Vagina (tissue), 2 donors: ENCODE results near the gene TRMT11. TPM values are rescaled to one million over a fixed set of nuclear protein-coding genes. Genes with fewer than 3 reads are reported as not detected.
A peak's percentile ranks its signal among the peaks of the same experiment; 100 is the strongest.

Experiments
- DNase-seq, 2 donors: peaks; one replicate each; pipeline ENCODE4 v3.0.0-alpha.2; 2017; ENCODE audit errors: extremely low spot score in 2 of 2
- H3K27ac ChIP-seq: fragments of 200-600 bp; sonication (generic); one replicate; pipeline ENCODE4 v1.5.1; 2019
- H3K27me3 ChIP-seq: fragments of 200-600 bp; sonication (generic); one replicate; pipeline ENCODE4 v1.5.1; 2019
- H3K36me3 ChIP-seq, 2 donors: fragments of 200-600 bp; sonication (generic); one replicate each; pipeline ENCODE4 v1.5.1; 2017 to 2019
- H3K4me1 ChIP-seq: fragments of 200-600 bp; sonication (generic); one replicate; pipeline ENCODE4 v1.5.1; 2019
- H3K4me3 ChIP-seq, 2 donors: fragments of 200-600 bp; sonication (generic); 1 replicate in 1 of 2; 2 replicates in 1 of 2; pipeline ENCODE4 v1.5.1; 2016 to 2019
- H3K9me3 ChIP-seq: fragments of 200-600 bp; sonication (generic); one replicate; pipeline ENCODE4 v1.5.1; 2019
- POLR2A ChIP-seq, 2 donors: fragments of 450-650 bp; IDR thresholded peaks; one replicate each; pipeline ENCODE4 v1.6.1; 2017; ENCODE audit warnings: antibody characterized with exemption in 2 of 2, mild to moderate bottlenecking in 2 of 2, moderate library complexity in 2 of 2
- POLR2AphosphoS5 ChIP-seq, 2 donors: sonication (generic); formaldehyde crosslinking; IDR thresholded peaks; one replicate each; pipeline ENCODE4 v1.9.0; 2017; ENCODE audit warnings: antibody characterized with exemption in 2 of 2, mild to moderate bottlenecking in 2 of 2, low read depth in 1 of 2; ENCODE audit not compliant: insufficient read depth in 1 of 2
- intact Hi-C: fragments of 100-400 bp; cut with DNase I; formaldehyde crosslinking; loops from one replicate; pipeline ENCODE4 v1.15.1; 2023
- total RNA-seq: library from RNA; depleted of rRNA; stranded (reverse); fragments of >200 nt; gene quantifications from one replicate; pipeline ENCODE4 v1.2.3, GENCODE V29; 2016
- TF ChIP-seq, protein P1 (sequence below), 3 experiments: fragments of 450-650 bp in 2 of 3; fragments of 200-600 bp in 1 of 3; sonication (generic) in 1 of 3; IDR thresholded peaks; one replicate each; pipeline ENCODE4 v1.5.1; 2017 to 2019; ENCODE audit warnings: antibody characterized with exemption in 3 of 3, mild to moderate bottlenecking in 2 of 3, moderate library complexity in 2 of 3

TRMT11 gene
- total RNA-seq, 1 donor from 2014 or later = 28.0 TPM

DNA sequence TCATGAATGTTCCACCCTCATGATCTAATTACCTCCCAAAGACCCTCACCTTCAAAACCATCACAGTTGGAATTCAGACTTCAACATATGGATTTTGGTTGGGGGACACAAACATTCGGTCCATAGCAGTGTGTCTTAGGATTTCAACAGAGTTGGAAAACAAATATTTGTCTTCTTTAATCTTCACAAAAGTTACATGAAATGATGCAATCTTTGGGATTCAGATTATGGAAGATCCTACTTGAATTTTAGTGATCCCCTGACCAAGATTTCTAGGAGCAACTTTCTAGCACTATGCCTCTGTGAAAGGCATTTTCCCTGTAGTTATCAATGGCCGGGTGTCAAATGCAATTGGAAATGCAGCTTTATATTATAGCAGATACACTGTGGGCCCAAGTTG lies 86.5 kb downstream of the TRMT11 start:
- intact Hi-C loops = no loop called here
- Histone ChIP-seq H3K4me3 (no peak overlapping the region), H3K36me3 (no peaks in the 10 kb centered on the region), H3K27ac (no peak overlapping the region), H3K27me3 (no peaks in the 10 kb centered on the region), H3K9me3 (no peaks in the 10 kb centered on the region), H3K4me1 (peaks cover 15% of the 10 kb centered on the region)
- TF ChIP-seq POLR2AphosphoS5 (IDR thresholded peaks at IDR 0.05; ENCODE audit: insufficient read depth in 1 of 2, low read depth in 1 of 2) (no peak), POLR2A (IDR thresholded peaks at IDR 0.05) (no peak)
- TF ChIP-seq, protein P1, sequence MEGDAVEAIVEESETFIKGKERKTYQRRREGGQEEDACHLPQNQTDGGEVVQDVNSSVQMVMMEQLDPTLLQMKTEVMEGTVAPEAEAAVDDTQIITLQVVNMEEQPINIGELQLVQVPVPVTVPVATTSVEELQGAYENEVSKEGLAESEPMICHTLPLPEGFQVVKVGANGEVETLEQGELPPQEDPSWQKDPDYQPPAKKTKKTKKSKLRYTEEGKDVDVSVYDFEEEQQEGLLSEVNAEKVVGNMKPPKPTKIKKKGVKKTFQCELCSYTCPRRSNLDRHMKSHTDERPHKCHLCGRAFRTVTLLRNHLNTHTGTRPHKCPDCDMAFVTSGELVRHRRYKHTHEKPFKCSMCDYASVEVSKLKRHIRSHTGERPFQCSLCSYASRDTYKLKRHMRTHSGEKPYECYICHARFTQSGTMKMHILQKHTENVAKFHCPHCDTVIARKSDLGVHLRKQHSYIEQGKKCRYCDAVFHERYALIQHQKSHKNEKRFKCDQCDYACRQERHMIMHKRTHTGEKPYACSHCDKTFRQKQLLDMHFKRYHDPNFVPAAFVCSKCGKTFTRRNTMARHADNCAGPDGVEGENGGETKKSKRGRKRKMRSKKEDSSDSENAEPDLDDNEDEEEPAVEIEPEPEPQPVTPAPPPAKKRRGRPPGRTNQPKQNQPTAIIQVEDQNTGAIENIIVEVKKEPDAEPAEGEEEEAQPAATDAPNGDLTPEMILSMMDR (IDR thresholded peaks at IDR 0.05) = no peak
- no peak for DNase-seq

DNA sequence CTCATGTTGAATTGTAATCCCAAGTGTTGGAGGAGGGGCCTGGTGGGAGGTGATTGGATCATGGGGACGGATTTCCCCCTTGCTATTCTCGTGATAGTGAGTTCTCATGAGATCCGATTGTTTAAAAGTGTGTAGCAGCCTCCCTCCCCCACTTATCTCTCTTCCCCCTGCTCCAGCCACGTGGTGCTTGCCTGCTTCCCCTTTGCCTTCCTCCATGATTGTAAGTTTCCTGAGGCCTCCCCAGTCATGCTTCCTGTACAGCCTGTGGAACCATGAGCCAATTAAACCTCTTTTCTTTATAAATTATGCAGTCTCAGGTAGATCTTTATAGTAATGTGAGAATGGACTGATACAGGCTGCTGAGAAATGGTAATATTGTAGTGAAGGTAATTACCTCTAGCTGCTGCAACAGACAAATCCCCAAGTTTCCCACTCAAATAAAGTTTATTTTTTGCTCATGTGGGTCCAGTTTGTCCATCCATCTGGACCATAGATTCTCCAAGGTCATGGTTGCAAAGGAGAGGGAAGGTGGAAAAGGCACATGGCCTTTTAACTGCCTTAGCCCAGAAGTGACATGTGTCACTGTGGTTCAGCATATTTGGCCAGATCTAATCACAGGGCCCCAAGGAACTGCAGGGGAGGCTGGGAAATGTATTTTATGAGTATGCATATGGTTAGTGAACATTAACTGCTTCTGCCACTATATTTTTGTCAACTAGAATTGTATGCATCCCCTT lies 89.2 kb downstream of the TRMT11 start:
- no peak for TF ChIP-seq POLR2A (IDR thresholded peaks at IDR 0.05)
- TF ChIP-seq, protein P1 (IDR thresholded peaks at IDR 0.05) = no peak
- no peak for TF ChIP-seq POLR2AphosphoS5 (IDR thresholded peaks at IDR 0.05; ENCODE audit: insufficient read depth in 1 of 2, low read depth in 1 of 2)
- H3K4me1 ChIP-seq = peaks cover 15% of the 10 kb centered on the region
- DNase-seq = no peak
- no peak overlapping the region for H3K4me3 ChIP-seq
- H3K9me3 ChIP-seq = no peaks in the 10 kb centered on the region
- intact Hi-C loops = no loop called here
- peak overlapping the region; percentile 22 for H3K27ac ChIP-seq
- no peaks in the 10 kb centered on the region for H3K27me3 ChIP-seq
- no peaks in the 10 kb centered on the region for H3K36me3 ChIP-seq

DNA sequence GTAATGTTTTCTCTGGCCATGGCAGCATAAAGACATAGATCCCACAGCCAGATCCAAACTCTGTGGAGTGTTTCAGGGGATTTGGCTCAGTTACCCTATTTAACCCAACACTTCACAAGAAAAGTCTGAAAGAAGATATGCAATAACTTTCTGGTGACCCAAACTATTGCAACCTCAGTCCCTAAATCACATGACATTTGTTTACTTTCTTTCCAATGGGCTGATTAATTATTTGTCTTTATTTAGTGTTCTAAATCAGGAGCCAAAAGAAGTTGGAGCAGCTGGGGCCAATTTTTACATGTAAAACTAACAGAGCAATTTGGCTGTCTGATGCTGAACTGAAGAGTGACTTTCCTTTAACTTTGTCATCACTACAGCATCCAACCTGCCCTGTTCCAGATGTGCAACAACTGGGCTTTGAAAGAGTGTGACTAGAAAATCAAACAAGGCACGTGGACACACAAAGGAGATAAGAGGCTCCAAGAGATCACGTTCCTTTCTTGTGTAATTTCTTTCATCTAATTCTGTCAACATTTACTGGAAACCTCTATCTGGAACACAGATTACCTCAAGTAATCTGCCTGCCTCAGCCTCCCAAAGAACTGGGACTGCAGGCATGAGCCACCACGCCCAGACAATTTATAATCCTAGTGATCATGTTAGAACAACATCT lies 90.8 kb downstream of the TRMT11 start:
- intact Hi-C loops = no loop called here

DNA sequence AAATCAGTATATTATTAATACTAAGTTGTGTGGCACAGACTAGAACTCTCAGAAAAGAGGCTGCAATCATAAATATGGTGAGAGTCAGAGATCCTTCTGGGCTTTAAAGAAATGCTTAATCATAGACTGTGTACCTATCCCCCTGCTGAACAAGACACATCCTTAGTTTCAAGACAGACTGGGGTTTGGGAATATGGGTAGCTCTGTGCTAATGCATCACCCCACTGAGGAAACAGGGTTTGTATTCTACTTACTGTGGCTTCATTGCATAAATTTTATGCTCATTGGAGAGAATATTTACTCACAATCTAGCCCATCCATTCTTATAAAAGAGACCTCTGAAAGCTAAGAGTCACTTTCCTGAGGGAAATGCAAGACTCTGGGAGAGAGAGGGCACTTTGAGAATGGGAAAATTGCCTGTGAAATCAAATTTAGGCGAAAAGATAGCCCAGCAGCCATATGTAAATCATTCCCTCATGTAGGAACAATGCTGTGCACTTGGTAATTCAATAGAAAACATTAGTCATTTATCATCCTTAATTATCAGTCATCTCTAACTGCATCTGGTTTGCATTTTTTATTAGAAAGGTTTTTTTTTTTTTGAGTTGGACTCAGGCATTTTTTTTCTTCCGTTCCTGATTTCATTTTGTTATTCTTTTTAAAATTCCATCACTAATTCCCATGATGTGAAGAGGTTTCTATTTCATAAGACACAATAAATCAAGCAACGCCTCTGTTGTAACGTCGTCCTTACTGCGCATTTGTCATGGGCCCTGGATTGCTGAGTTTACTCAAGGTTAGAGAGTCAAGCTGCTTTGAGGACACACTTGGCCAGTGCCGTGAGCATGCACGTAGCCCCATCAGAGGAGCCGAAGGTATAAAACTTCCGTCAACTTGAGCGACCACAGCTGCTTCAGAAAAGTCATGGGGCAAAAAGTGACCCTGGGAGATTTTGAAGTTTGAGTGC lies 91.8 kb downstream of the TRMT11 start:
- DNase-seq = peak in 1 of 2 donors; percentile 93
- Histone ChIP-seq H3K27me3 (no peaks in the 10 kb centered on the region), H3K27ac (no peak overlapping the region), H3K36me3 (no peaks in the 10 kb centered on the region), H3K4me1 (peaks cover 10% of the 10 kb centered on the region), H3K4me3 (no peak overlapping the region), H3K9me3 (no peaks in the 10 kb centered on the region)
- TF ChIP-seq POLR2AphosphoS5 (IDR thresholded peaks at IDR 0.05; ENCODE audit: insufficient read depth in 1 of 2, low read depth in 1 of 2) = no peak
- TF ChIP-seq, protein P1 (IDR thresholded peaks at IDR 0.05) = no peak
- no peak for TF ChIP-seq POLR2A (IDR thresholded peaks at IDR 0.05)
- intact Hi-C loops = no loop called here

More for the DNA sequence above, 90.8 kb downstream of the TRMT11 start:
- peaks cover 10% of the 10 kb centered on the region for H3K4me1 ChIP-seq
- DNase-seq = no peak
- no peaks in the 10 kb centered on the region for H3K36me3 ChIP-seq
- H3K4me3 ChIP-seq = no peak overlapping the region
- no peaks in the 10 kb centered on the region for H3K9me3 ChIP-seq
- TF ChIP-seq POLR2AphosphoS5 (IDR thresholded peaks at IDR 0.05; ENCODE audit: insufficient read depth in 1 of 2, low read depth in 1 of 2) (peak in 1 of 2 donors; percentile 29), POLR2A (IDR thresholded peaks at IDR 0.05) (no peak)
- H3K27me3 ChIP-seq = no peaks in the 10 kb centered on the region
- H3K27ac ChIP-seq = no peak overlapping the region

DNA sequence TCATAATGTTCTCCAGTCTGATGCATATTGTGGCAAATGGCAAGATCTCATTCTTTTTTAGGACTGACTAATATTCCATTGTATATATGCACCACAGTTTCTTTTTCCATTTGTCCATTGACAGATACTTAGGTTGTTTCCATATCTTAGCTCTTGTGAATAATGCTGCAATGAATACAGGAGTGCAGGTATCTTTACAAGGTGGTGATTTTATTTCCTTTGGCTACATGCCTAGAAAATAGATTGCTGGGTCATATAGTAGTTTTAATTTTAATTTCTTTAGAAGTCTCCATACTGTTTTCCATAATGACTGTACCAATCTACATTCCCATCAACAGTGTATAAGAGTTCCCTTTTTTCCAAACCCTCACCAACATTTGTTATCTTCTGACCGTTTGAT lies 97.5 kb downstream of the TRMT11 start:
- DNase-seq = no peak
- H3K9me3 ChIP-seq = no peaks in the 10 kb centered on the region
- TF ChIP-seq POLR2AphosphoS5 (IDR thresholded peaks at IDR 0.05; ENCODE audit: insufficient read depth in 1 of 2, low read depth in 1 of 2) (no peak), POLR2A (IDR thresholded peaks at IDR 0.05) (no peak)
- TF ChIP-seq, protein P1 (IDR thresholded peaks at IDR 0.05) = no peak
- intact Hi-C loops = no loop called here
- no peaks in the 10 kb centered on the region for H3K27me3 ChIP-seq
- no peak overlapping the region for H3K4me3 ChIP-seq
- no peak overlapping the region for H3K27ac ChIP-seq
- H3K36me3 ChIP-seq = no peaks in the 10 kb centered on the region
- no peaks in the 10 kb centered on the region for H3K4me1 ChIP-seq
